Measurements from ENCODE around the gene SYN1.
"Not testable (repeated sequence)": the region's sequence is repeated elsewhere in the genome, so short reads cannot be mapped to it uniquely, and the experiment has no call there.

The SYN1 gene

DNA sequence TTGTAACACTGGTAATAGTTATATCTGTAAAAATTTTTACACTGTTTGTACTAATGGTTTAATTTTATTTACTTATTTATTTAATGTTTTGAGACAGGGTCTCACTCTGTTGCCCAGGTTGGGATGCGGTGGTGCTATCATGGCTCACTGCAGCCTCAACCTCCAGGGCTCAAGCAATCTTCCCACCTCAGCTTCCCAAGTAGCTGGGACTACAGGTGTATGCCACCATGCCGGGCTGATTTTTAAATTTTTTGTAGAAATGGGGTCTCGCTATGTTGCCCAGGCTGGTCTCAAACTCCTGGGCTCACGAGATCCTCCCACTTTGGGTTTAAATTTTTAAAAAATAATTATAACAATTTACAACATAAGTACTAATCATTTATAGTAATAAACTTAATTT, 16.5 kb downstream of the SYN1 start:
- not testable (repeated sequence) for DNase-seq (ENCODE audit: low read depth in 2 of 2, low spot score in 1 of 2)

DNA sequence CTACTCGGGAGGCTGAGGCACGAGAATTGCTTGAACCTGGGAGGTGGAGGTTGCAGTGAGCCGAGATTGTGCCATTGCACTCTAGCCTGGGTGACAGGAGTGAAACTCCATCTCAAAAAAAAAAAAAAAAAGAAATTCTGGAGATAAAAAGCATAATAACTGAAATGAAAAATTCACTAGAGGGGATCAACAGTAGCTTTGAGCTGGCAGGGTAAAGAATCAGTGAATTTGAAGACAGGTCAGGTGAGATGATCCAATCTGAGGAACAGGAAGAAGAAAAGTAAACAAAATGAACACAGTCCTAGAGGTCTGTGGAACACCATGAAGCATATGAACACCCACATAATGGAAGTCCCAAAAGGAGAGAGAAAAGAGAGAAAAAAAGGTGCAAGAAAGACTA, 22.4 kb downstream of the SYN1 start:
- no peak for DNase-seq (ENCODE audit: low read depth in 2 of 2, low spot score in 1 of 2)

GRCh38 chrX:47596256-47596655, 23.4 kb downstream of the SYN1 start:
- no peak for DNase-seq (ENCODE audit: low read depth in 2 of 2, low spot score in 1 of 2)

DNA sequence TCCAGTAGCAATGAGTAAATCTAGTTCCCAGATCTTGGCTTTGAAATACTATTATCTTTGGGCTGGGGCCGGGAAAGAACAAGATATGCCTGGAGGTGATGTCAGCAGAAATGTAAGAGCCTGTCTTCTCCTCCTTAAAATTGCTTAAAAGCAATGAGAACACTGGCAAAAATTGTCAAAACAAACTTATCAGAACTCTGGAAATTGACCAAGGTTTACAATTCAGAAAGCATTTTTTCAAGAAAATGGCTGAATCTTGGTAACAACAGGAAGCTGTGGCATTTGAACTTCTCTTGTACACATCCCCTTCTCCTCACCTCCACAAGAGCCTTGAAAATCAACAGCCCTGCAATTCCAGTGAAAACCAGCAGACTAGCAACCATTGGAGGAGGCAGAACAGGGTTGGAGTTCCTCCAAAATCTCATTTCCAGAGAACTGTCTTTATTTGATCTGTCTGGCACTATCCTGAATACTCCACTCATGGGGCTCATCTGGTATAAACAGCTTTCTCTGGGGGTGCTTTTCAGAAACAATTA, 23.9 kb downstream of the SYN1 start:
- DNase-seq (ENCODE audit: low read depth in 2 of 2, low spot score in 1 of 2) = no peak

- DNase-seq (ENCODE audit: low read depth in 2 of 2, low spot score in 1 of 2) = no peak
Observed at GRCh38 chrX:47593522-47593921, 26.1 kb downstream of the SYN1 start.

GRCh38 chrX:47590984-47591383, 28.7 kb downstream of the SYN1 start:
- DNase-seq (ENCODE audit: low read depth in 2 of 2, low spot score in 1 of 2) = no peak

DNA sequence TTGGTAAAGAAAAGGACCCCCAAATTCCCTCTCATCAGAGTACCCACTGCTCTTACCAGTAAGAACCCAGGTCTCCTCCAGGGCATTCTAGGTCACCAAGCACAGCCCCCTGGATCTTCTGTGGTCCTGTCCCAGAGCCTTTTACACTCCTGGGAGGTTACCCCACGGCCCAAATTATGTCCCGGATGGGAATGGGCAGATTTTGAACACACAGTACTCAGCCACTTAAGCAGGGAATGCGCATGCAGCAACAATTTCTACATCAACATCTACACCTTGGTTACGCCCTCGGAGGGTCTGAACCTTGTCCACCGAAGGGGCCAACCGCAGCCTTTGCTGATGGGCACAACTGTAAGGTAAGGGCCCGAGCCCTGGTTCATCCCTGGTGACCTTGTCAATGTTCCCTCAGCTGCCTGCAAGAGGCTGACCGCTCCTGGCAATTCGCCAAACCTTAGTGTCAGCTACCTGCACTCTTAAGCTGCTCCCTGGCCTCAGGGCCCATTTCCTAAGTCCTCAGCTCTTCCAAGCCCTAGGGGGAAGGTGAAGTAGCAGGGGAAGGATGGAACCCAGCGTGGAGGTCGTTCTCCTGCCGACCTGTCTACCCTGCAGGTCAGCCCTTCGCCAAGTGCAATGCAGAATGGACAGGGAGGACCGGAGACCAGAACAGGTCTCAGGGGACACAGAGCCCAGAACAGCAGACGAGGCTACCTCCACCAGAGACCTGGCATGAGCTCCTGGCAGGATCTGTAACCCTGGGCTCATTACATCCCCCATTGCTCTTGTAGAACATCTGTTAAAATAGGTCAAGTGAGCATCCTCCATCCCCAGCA, 31.5 kb downstream of the SYN1 start:
- DNase-seq (ENCODE audit: low read depth in 2 of 2, low spot score in 1 of 2) = no peak

GRCh38 chrX:47587091-47587891, 32.4 kb downstream of the SYN1 start:
- DNase-seq (ENCODE audit: low read depth in 2 of 2, low spot score in 1 of 2) = no peak

GRCh38 chrX:47586043-47586787, 33.4 kb downstream of the SYN1 start:
- DNase-seq (ENCODE audit: low read depth in 2 of 2, low spot score in 1 of 2) = no peak

- DNase-seq (ENCODE audit: low read depth in 2 of 2, low spot score in 1 of 2) = no peak
Observed at GRCh38 chrX:47585273-47585672, 34.4 kb downstream of the SYN1 start.

GRCh38 chrX:47584714-47585113, 34.9 kb downstream of the SYN1 start:
- no peak for DNase-seq (ENCODE audit: low read depth in 2 of 2, low spot score in 1 of 2)

DNA sequence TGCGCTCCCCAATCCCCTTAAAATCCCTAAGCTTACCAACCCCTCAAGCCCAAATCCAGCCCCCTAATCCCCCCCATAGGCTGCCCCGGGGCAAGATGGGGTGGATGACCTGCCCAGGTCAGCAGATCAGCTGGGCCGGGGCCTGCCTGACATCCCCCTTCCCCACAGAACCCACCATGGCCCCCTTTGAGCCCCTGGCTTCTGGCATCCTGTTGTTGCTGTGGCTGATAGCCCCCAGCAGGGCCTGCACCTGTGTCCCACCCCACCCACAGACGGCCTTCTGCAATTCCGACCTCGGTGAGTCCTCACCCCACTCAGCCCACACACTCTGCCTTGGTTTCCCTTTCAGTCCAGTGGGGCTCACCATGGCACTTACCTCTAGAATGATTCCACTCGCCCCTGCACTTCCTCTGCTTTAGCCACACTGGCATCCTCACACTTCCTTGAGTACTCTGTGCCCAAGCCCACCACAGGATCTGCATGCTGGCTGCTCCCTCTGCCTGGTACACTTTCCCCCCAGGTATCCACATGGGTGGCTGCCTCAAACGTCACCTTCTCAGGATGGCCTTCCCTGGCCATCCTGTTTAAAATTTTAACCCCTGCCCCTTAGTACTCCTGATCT, 36.3 kb downstream of the SYN1 start:
- no peak for DNase-seq (ENCODE audit: low read depth in 2 of 2, low spot score in 1 of 2)

DNA sequence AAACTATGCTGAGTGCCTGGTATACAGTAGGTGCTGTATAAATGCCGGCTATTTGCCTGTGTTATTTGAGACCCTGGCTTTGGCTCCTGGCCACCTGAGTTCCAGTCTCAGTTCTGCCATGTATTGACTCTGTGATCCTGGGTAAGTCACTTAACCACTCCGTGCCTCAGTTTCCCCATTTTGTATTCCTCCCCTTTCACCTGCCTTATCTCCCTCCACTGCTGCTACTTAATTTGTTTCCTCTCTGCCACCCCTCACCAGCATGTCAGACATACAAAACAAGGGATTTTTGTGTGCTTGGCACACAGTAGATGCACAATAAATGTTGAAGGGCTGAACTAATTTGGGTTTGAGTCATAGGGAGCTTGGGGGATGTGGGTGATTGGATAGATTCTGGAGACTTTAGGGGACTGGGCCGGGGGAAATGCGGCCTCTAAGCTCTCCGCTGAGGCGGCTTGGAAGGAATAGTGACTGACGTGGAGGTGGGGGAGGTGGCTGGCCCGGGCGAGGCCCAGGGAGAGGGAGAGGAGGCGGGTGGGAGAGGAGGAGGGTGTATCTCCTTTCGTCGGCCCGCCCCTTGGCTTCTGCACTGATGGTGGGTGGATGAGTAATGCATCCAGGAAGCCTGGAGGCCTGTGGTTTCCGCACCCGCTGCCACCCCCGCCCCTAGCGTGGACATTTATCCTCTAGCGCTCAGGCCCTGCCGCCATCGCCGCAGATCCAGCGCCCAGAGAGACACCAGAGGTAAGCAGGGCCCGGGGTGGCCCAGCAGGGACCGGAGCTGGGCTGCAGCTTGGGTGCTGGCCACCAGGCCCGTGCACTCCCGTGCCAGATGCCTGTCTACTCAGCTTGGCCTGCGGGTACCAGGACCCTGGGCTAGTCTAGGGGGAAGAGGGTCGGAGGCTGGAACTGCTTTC, 37.7 kb downstream of the SYN1 start, which contains the start of gene TIMP1:
Gene TIMP1 (plus strand): TSS at position 706 of the 917 bp plus-strand sequence. CDS start 980 bp downstream, outside the sequence.
- DNase-seq (ENCODE audit: low read depth in 2 of 2, low spot score in 1 of 2) = peak; percentile 35 to 62

DNA sequence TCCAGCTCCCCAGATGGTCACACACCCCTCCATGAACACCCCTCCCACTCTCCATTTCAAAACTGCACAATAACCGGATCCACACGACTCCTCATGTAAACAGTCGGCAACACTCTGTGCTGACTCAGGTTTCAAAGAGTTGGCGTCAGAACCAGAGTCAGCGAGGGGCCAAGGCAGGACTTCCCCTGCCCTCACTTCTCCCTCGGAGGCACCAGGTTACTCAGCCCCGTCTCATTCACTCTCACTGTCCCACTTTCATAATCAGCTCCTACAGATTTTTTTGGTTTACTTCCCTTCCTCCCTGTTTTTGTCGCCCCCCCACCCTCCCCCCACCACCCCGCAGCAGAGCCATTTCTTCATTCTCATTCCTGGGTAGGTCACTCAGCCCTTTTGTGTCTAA, 40.1 kb downstream of the SYN1 start:
- no peak for DNase-seq (ENCODE audit: low read depth in 2 of 2, low spot score in 1 of 2)

- DNase-seq (ENCODE audit: low read depth in 2 of 2, low spot score in 1 of 2) = no peak
Observed at GRCh38 chrX:47578692-47579091, 41.0 kb downstream of the SYN1 start.

- DNase-seq (ENCODE audit: low read depth in 2 of 2, low spot score in 1 of 2) = no peak
Observed at GRCh38 chrX:47577901-47578300, 41.8 kb downstream of the SYN1 start.

DNA sequence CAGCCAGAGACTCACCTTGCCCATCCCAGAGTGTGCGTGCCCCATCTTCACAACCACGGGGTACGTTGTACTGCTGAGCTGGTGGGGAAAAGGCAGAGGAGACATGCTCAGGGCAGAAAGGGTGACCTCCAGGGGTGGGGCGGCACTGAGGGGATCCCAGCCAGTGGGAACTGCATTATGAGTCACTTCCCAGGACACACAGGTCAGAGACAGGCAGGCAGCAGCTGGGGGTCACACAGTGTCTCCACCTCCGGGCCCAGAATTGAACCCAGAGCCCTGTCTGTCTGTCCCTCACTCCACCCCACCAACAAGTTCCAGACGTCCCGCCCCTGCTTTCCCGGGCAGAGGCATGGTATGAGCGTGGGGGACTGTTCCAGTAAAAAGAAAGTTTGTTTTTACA, 42.2 kb downstream of the SYN1 start:
- no peak for DNase-seq (ENCODE audit: low read depth in 2 of 2, low spot score in 1 of 2)

- DNase-seq (ENCODE audit: low read depth in 2 of 2, low spot score in 1 of 2) = no peak
Observed at GRCh38 chrX:47576021-47576898, 43.4 kb downstream of the SYN1 start.

Measured in stimulated activated CD8-positive, alpha-beta memory T cell treated with anti-CD3 and anti-CD28 coated beads, Interleukin-4, amount 100 ng/mL, for 1 hour (primary cell).